GM18505 (cell line): ENCODE measurements around the gene FAM50A.

Experiments
- ATAC-seq: cut with Tn5 transposase; IDR thresholded peaks from one replicate; pipeline ENCODE4 v1.9.1; 2021; ENCODE audit not compliant: unreplicated experiment
- POLR2A ChIP-seq: IDR thresholded peaks from 4 replicates; pipeline ENCODE4 v1.6.1; 2011; ENCODE audit warnings: borderline replicate concordance; ENCODE audit not compliant: insufficient read depth, insufficient read length; ENCODE audit errors: extremely low read depth

FAM50A gene

DNA sequence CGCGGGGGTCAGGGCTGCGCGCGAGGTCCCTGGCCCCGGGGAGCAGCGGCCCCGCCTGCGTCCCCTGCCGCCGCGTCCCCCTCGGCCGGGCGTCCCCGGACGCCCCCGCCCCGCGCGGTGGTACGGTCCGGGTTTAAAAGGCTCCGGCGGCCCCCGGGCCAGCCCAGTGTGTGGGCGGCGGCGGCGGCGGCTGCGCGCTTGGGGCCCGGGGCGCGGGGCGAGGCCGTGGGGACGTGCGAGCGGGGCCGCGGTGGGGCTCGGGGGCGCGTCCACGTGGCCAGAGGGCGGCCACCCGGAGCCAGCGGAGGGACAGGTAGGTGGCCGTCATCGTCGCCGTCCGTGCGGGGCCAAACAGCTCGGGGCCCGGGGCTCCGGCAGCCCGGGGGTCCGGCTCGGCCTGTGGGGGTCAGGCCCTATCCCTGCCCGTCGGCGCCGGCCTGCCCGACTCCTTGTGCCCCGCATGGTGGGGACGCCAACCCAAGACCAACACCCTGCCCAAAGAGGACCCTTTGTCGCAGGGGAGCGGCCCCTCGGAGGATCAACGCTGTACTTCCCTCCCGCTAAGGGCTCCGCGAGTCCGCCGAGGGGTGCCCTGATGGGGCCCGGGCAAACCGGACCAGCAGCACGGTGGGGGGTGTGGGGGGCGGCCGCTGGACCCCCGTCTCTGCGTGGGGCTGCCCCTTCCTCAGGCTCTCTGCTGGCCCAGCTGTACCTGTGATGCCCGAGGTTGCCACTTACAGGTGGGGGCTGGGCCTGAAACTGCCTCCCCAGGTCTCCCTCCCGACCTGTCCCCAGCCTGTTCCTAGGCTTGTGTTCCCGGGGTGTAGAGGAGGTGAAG lies 14.4 kb downstream of the FAM50A start, which contains the start of gene PLXNA3:
Gene PLXNA3, plus strand, starts transcription at position 166 of the 838 bp plus-strand sequence. CDS start 1,903 bp downstream, outside the sequence.
- ATAC-seq = peak; percentile 52
- peak; percentile 64 for TF ChIP-seq POLR2A

DNA sequence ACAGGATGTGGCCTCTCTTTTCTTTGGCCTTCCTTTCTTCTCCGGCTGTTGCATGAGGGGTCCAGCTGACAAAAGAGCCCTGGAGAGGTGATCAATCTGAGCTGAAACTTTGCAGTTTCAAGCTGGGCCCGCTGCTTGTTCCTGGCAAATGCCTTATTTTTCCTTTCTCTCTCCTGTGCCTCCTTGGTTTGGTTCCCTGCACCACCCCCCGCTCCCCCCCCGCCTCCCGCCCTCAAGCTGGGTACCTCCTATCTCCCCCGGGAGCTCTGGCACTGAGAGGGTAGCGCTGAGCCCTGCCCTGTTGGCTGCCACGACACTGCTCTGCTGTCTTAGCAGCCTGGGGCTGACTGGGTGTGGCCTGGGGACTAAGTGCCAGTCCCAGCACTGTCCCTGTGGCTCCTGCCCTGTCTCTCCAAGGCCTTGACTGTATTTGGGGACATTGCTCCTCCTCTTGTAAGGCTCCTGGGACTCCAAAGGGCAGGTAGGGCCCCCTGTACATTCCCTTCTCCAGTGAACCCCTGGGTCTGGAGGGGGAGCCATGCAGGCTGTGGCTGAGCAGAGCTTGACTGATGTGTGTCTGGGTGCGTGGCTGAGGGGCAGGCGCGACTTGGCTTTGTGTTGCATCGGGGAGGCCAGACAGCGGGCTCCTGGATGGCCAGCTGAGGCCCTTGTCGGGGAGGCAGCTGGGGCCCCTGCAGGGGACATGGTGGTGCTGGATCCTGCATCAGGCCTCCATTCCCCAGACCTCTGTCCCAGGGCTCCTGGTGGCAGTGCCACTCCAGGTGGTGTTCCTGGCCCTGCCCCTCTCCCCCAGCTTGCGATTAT lies 15.2 kb downstream of the FAM50A start:
- no peak for TF ChIP-seq POLR2A
- ATAC-seq = no peak

- no peak for TF ChIP-seq POLR2A
- no peak for ATAC-seq
Measured at GRCh38 chrX:154459832-154460231, 15.9 kb downstream of the FAM50A start.

DNA sequence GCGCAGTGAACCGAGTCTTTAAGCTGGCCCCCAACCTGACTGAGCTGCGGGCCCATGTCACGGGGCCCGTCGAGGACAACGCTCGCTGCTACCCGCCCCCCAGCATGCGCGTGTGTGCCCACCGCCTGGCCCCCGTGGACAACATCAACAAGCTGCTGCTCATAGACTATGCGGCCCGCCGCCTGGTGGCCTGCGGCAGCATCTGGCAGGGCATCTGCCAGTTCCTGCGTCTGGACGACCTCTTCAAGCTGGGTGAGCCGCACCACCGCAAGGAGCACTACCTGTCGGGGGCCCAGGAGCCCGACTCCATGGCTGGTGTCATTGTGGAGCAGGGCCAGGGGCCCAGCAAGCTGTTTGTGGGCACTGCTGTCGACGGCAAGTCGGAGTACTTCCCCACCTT lies 16.4 kb downstream of the FAM50A start:
- ATAC-seq = no peak
- TF ChIP-seq POLR2A = no peak

- no peak for ATAC-seq
- no peak for TF ChIP-seq POLR2A
Measured at GRCh38 chrX:154462396-154462795, 18.5 kb downstream of the FAM50A start.

DNA sequence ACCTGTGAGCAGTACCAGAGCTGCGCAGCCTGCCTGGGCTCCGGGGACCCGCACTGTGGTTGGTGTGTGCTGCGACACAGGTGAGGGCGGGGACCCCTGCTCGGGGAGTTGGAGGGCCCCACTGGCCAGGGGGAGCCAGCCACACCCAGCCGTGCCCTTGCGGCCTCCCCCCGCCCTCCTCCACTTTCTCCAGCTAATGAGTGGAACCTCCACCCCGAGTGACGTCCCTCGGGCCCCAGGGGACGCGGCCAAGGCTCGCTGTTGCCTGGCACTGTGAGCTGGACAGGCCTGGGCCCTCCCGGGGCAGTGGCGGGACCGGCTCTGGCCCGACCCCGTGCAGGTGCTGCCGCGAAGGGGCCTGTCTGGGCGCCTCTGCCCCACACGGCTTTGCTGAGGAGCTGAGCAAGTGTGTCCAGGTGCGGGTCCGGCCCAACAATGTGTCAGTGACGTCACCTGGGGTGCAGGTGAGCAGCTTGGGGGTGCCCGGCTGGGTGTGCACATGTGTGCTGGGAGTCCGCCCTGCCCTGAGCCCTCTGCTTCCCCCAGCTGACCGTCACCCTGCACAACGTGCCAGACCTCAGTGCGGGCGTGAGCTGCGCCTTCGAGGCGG lies 19.8 kb downstream of the FAM50A start:
- no peak for ATAC-seq
- TF ChIP-seq POLR2A = no peak

DNA sequence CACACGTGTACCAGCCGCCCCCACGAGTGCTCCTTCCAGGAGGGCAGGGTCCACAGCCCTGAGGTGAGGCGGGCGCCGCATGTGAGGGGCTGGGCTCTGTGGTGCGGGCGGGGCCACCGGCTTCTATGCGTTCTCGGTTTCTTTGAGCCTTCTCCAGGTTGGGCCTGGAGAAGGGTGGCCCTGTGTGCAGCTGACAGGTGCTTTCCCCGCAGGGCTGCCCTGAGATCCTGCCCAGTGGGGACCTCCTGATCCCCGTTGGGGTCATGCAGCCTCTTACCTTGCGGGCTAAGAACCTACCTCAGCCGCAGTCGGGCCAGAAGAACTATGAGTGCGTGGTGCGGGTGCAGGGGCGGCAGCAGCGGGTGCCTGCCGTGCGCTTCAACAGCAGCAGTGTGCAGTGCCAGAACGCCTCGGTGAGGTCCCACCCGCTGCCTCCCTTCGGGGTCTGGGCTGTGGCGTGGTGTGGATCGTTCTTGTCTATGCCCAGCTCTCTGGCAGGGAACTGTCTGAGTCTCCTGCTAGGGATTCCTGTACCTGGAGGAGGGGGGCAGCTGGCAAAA lies 20.9 kb downstream of the FAM50A start:
- TF ChIP-seq POLR2A = no peak

GRCh38 chrX:154465601-154466000 lies 21.7 kb downstream of the FAM50A start:
- TF ChIP-seq POLR2A = no peak
- ATAC-seq = no peak

More for the DNA sequence above, 20.9 kb downstream of the FAM50A start:
- no peak for ATAC-seq

DNA sequence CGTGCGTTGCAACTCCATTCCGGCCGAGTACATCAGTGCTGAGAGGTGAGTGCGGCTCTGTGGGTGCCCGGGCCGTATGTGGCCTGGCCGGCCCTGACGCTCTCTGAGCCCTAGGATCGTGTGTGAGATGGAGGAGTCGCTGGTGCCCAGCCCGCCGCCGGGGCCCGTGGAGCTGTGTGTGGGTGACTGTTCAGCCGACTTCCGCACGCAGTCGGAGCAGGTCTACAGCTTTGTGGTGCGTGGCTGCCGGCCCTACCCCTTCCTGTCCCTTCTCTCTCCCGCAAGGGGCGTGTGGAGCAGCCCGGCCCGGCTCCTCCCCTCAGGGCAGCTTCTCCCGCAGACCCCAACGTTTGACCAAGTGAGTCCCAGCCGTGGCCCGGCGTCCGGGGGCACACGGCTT lies 22.1 kb downstream of the FAM50A start:
- TF ChIP-seq POLR2A = no peak
- ATAC-seq = no peak

- TF ChIP-seq POLR2A = no peak
- ATAC-seq = no peak
Measured at GRCh38 chrX:154466907-154467306, 23.0 kb downstream of the FAM50A start.

GRCh38 chrX:154467556-154467955 lies 23.6 kb downstream of the FAM50A start:
- TF ChIP-seq POLR2A = no peak
- ATAC-seq = no peak

GRCh38 chrX:154468217-154468616 lies 24.3 kb downstream of the FAM50A start:
- ATAC-seq = no peak
- TF ChIP-seq POLR2A = no peak

DNA sequence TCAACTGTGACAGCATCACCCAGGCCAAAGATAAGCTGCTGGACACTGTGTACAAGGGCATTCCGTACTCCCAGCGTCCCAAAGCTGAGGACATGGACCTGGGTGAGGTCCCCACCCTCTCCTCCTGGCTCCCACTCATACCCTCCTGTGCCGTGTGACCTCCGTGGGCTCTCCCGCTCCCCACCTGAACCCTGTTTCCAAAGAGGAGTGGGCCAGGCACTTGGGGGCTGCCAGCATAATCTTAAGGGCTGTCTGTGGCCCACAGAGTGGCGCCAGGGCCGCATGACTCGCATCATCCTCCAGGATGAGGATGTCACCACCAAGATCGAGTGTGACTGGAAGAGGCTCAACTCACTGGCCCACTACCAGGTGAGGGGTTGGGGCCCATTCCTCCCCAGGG lies 25.2 kb downstream of the FAM50A start:
- TF ChIP-seq POLR2A = no peak
- no peak for ATAC-seq
